Activated CD4-positive, alpha-beta T cell treated with anti-CD3 and anti-CD28 coated beads, Interleukin-2, amount 10 ng/mL, durations not matched to agents 24 days and 14 days (primary cell): ENCODE results near the gene ASB11. TPM values are rescaled to one million over a fixed set of nuclear protein-coding genes. Genes with fewer than 3 reads are reported as not detected.

Experiments
- DNase-seq: peaks from one replicate; pipeline ENCODE4 v3.0.0; 2022
- H3K27ac Mint-ChIP-seq: one replicate; pipeline ENCODE4 v1.8.0; 2022; ENCODE audit warnings: mild to moderate bottlenecking, mixed read lengths
- H3K27me3 Mint-ChIP-seq: one replicate; pipeline ENCODE4 v1.8.0; 2022; ENCODE audit warnings: mixed read lengths
- H3K36me3 Mint-ChIP-seq: one replicate; pipeline ENCODE4 v1.8.0; 2022; ENCODE audit warnings: low read depth, mild to moderate bottlenecking, mixed read lengths
- H3K4me1 Mint-ChIP-seq: one replicate; pipeline ENCODE4 v1.8.0; 2021; ENCODE audit warnings: mixed read lengths
- H3K4me3 Mint-ChIP-seq: one replicate; pipeline ENCODE4 v1.8.0; 2022; ENCODE audit warnings: mild to moderate bottlenecking, moderate library complexity, mixed read lengths
- H3K9me3 Mint-ChIP-seq: one replicate; pipeline ENCODE4 v1.8.0; 2021; ENCODE audit warnings: mixed read lengths
- intact Hi-C: fragments of 100-400 bp; cut with micrococcal nuclease; formaldehyde crosslinking; loops from one replicate; pipeline ENCODE4 v1.15.1; 2023
- total RNA-seq: library from RNA; stranded (reverse); gene quantifications from 2 replicates; pipeline ENCODE4 v1.2.3, GENCODE V29; 2022

The ASB11 gene, protein sequence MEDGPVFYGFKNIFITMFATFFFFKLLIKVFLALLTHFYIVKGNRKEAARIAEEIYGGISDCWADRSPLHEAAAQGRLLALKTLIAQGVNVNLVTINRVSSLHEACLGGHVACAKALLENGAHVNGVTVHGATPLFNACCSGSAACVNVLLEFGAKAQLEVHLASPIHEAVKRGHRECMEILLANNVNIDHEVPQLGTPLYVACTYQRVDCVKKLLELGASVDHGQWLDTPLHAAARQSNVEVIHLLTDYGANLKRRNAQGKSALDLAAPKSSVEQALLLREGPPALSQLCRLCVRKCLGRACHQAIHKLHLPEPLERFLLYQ
- total RNA-seq: not detected in 2 replicates

GRCh38 chrX:15315509-15315908 is at the start of gene ASB11:
Gene ASB11, minus strand, starts transcription at chrX:15315640. Its CDS starts 35 bp downstream, at chrX:15315605.
- Mint-ChIP-seq H3K27me3 (no peaks in the 10 kb centered on the region), H3K4me1 (no peaks in the 10 kb centered on the region), H3K36me3 (peaks cover 5% of the 10 kb centered on the region), H3K4me3 (no peak within 1 kb of the TSS), H3K27ac (no peak within 1 kb of the TSS), H3K9me3 (no peaks in the 10 kb centered on the region)
- DNase-seq: no peak
- intact Hi-C loops: no loop called here

DNA sequence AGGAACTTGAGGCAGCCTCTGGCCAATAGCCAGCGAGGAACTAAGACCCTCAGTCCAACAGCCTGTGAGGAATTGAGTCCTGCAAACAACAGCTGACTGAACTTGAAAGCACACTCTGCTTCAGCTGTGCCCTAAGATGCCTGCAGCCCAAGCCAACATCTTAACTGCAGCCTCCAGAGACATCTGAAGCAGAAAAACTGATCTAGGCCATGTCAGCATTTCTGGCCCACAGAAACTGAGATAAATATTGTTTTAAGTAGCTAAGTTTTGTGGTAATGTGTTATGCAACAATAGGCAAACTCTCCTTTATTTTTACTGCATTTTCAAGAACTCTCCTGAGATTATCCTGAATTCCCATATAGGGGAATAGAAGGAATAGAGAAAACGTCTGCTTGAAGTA is 44.3 kb upstream of the ASB11 start:
- Mint-ChIP-seq H3K4me3 (no peak overlapping the region), H3K9me3 (no peaks in the 10 kb centered on the region), H3K36me3 (no peaks in the 10 kb centered on the region), H3K27me3 (peaks cover 9% of the 10 kb centered on the region), H3K4me1 (no peaks in the 10 kb centered on the region), H3K27ac (no peak overlapping the region)
- DNase-seq: no peak
- intact Hi-C loops: no loop called here

GRCh38 chrX:15358533-15358932 is 43.1 kb upstream of the ASB11 start:
- H3K27ac Mint-ChIP-seq: no peak overlapping the region
- H3K4me3 Mint-ChIP-seq: no peak overlapping the region
- H3K9me3 Mint-ChIP-seq: no peaks in the 10 kb centered on the region
- H3K36me3 Mint-ChIP-seq: no peaks in the 10 kb centered on the region
- no peak for DNase-seq
- intact Hi-C loops: no loop called here
- H3K27me3 Mint-ChIP-seq: peaks cover 5% of the 10 kb centered on the region
- no peaks in the 10 kb centered on the region for H3K4me1 Mint-ChIP-seq

GRCh38 chrX:15356444-15356843 is 41.0 kb upstream of the ASB11 start:
- DNase-seq: no peak
- no peaks in the 10 kb centered on the region for H3K36me3 Mint-ChIP-seq
- no peaks in the 10 kb centered on the region for H3K4me1 Mint-ChIP-seq
- no peak overlapping the region for H3K27ac Mint-ChIP-seq
- no peaks in the 10 kb centered on the region for H3K9me3 Mint-ChIP-seq
- peaks cover 4% of the 10 kb centered on the region for H3K27me3 Mint-ChIP-seq
- no peak overlapping the region for H3K4me3 Mint-ChIP-seq
- intact Hi-C loops: no loop called here

- H3K27me3 Mint-ChIP-seq: peaks cover 4% of the 10 kb centered on the region
- H3K4me1 Mint-ChIP-seq: no peaks in the 10 kb centered on the region
- H3K36me3 Mint-ChIP-seq: no peaks in the 10 kb centered on the region
- no peak for DNase-seq
- no peaks in the 10 kb centered on the region for H3K9me3 Mint-ChIP-seq
- intact Hi-C loops: no loop called here
- no peak overlapping the region for H3K4me3 Mint-ChIP-seq
- H3K27ac Mint-ChIP-seq: no peak overlapping the region
Measured at GRCh38 chrX:15350329-15350996, 35.0 kb upstream of the ASB11 start.

- intact Hi-C loops: loop anchor here (1.0 to 5.0 kb wide), 2 partner anchors 119 to 218 kb away; no protein-coding TSS in a partner anchor
- Mint-ChIP-seq H3K4me1 (no peaks in the 10 kb centered on the region), H3K27ac (no peak overlapping the region), H3K36me3 (no peaks in the 10 kb centered on the region), H3K9me3 (no peaks in the 10 kb centered on the region), H3K27me3 (peaks cover 11% of the 10 kb centered on the region), H3K4me3 (no peak overlapping the region)
- peak; percentile 69 for DNase-seq
Measured at GRCh38 chrX:15349046-15349445, 33.6 kb upstream of the ASB11 start.

- no peaks in the 10 kb centered on the region for H3K36me3 Mint-ChIP-seq
- intact Hi-C loops: loop anchor here (5.0 kb wide), 1 partner anchor 221 kb away; no protein-coding TSS in a partner anchor
Measured at GRCh38 chrX:15345976-15346375, 30.5 kb upstream of the ASB11 start.

DNA sequence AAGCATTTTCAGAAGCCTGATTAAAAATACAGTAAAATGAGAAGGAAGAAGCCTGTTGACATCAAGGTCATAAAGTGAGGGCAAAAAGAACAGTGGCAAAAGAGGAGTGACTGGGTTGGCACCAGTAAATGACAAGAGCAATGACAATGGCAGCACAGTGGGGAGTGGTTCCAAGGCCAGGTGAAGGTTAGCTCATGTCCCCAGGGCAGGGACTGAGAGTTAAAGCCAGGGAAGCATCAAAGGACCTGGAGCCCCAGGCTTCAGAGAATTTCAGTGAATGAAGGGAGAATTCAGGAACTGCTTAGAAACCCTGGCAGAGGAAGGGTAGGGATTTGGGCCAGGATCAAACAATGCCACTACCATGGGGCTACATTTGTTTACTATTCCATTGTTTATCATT is 28.7 kb upstream of the ASB11 start:
- H3K27me3 Mint-ChIP-seq: peaks cover 26% of the 10 kb centered on the region
- no peak for DNase-seq
- H3K4me3 Mint-ChIP-seq: no peak overlapping the region
- H3K9me3 Mint-ChIP-seq: no peaks in the 10 kb centered on the region
- H3K27ac Mint-ChIP-seq: no peak overlapping the region
- no peaks in the 10 kb centered on the region for H3K4me1 Mint-ChIP-seq
- H3K36me3 Mint-ChIP-seq: no peaks in the 10 kb centered on the region
- intact Hi-C loops: no loop called here

More at GRCh38 chrX:15345976-15346375, 30.5 kb upstream of the ASB11 start:
- H3K9me3 Mint-ChIP-seq: no peaks in the 10 kb centered on the region
- no peaks in the 10 kb centered on the region for H3K4me1 Mint-ChIP-seq
- H3K4me3 Mint-ChIP-seq: no peak overlapping the region
- no peak for DNase-seq
- H3K27ac Mint-ChIP-seq: no peak overlapping the region
- peaks cover 19% of the 10 kb centered on the region for H3K27me3 Mint-ChIP-seq

DNA sequence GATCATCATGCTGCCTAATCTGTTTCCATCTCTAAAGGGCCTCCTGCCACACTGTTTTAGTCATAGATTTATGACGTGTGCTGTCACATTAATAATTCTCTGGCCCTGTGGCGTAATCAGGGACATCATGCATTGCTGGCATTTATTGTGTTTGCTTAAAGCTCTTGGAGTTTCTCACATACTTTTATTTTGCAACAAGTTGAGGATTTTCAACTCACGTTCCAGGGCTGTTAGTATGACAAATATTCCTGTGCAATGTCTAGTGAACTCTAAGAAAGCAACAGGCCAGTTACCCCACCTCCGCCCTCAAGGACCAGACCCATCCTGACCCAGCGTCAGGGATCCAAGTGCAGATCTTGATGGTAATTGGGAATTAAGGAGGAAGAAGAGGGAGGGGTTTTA is 27.6 kb upstream of the ASB11 start:
- H3K9me3 Mint-ChIP-seq: no peaks in the 10 kb centered on the region
- H3K4me1 Mint-ChIP-seq: no peaks in the 10 kb centered on the region
- intact Hi-C loops: no loop called here
- H3K4me3 Mint-ChIP-seq: no peak overlapping the region
- no peak overlapping the region for H3K27ac Mint-ChIP-seq
- DNase-seq: no peak
- H3K36me3 Mint-ChIP-seq: no peaks in the 10 kb centered on the region
- peaks cover 24% of the 10 kb centered on the region for H3K27me3 Mint-ChIP-seq

- DNase-seq: no peak
- Mint-ChIP-seq H3K9me3 (no peaks in the 10 kb centered on the region), H3K27me3 (peaks cover 29% of the 10 kb centered on the region), H3K27ac (no peak overlapping the region), H3K36me3 (no peaks in the 10 kb centered on the region), H3K4me3 (no peak overlapping the region), H3K4me1 (peaks cover 4% of the 10 kb centered on the region)
- intact Hi-C loops: no loop called here
Measured at GRCh38 chrX:15340867-15341266, 25.4 kb upstream of the ASB11 start.

DNA sequence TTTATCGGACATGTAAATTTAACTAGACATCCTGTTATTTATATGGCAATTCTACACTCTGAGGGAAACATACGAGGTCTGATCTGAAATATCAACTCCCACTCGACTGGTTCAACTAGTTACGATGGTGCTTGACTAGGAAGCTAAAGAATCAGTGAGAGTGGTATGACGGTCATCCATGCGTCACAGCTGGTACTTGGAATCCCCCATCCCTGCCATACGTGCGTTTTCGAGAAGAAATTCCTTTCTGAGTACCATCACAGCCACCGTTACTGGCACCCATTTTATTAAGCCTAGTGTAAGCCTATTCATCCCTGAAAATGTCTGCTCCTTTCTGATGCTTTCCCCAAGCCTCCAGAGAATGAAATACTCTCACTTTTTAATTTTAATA is 20.6 kb upstream of the ASB11 start:
- Mint-ChIP-seq H3K4me3 (peak overlapping the region; percentile 94), H3K36me3 (peaks cover 3% of the 10 kb centered on the region), H3K27me3 (peaks cover 15% of the 10 kb centered on the region), H3K4me1 (peaks cover 9% of the 10 kb centered on the region), H3K9me3 (no peaks in the 10 kb centered on the region), H3K27ac (peak overlapping the region; percentile 74)
- DNase-seq: peak; percentile 77
- intact Hi-C loops: loop anchor here (10.0 kb wide), 3 partner anchors 181 to 519 kb away; partner anchors contain the start of genes AP1S2, FANCB and MOSPD2

GRCh38 chrX:15335135-15336022 is 19.9 kb upstream of the ASB11 start, which contains the start of gene PIGA:
Gene PIGA, minus strand, starts transcription at chrX:15335523. Its CDS starts 3,593 bp downstream, at chrX:15331930.
- Mint-ChIP-seq H3K4me1 (peaks cover 9% of the 10 kb centered on the region), H3K36me3 (peaks cover 3% of the 10 kb centered on the region), H3K4me3 (peak within 1 kb of the TSS; percentile 94), H3K27me3 (peaks cover 11% of the 10 kb centered on the region), H3K27ac (peak within 1 kb of the TSS; percentile 94), H3K9me3 (no peaks in the 10 kb centered on the region)
- DNase-seq: peak; percentile 97
- intact Hi-C loops: loop anchor here (1.0 to 10.0 kb wide), 4 partner anchors 181 to 519 kb away; partner anchors contain the start of genes AP1S2, FANCB and MOSPD2

- intact Hi-C loops: loop anchor here (10.0 kb wide), 3 partner anchors 180 to 520 kb away; partner anchors contain the start of genes AP1S2, FANCB and MOSPD2
- H3K27me3 Mint-ChIP-seq: peaks cover 8% of the 10 kb centered on the region
Measured at GRCh38 chrX:15334561-15334960, 19.1 kb upstream of the ASB11 start.

More at GRCh38 chrX:15334561-15334960, 19.1 kb upstream of the ASB11 start:
- H3K9me3 Mint-ChIP-seq: no peaks in the 10 kb centered on the region
- H3K36me3 Mint-ChIP-seq: peaks cover 3% of the 10 kb centered on the region
- peaks cover 9% of the 10 kb centered on the region for H3K4me1 Mint-ChIP-seq
- DNase-seq: peak; percentile 72
- peak overlapping the region; percentile 94 for H3K4me3 Mint-ChIP-seq
- H3K27ac Mint-ChIP-seq: peak overlapping the region; percentile 94
